ENCODE measurements around the gene BTC. TPM values are rescaled to one million over a fixed set of nuclear protein-coding genes. Genes with fewer than 3 reads are reported as not detected.

BTC gene
- total and polyA plus RNA-seq, 9 of the 15 experiments (the other 6 are each of a cell fraction or from before 2014, with no cell fraction given) = not detected

GRCh38 chr4:74790652-74791051, 3.7 kb downstream of the BTC start (continued):
- TF ChIP-seq RREB1 (CRISPR knock-in tag; IDR thresholded peaks at IDR 0.05) = no peak
- TF ChIP-seq, protein P1, sequence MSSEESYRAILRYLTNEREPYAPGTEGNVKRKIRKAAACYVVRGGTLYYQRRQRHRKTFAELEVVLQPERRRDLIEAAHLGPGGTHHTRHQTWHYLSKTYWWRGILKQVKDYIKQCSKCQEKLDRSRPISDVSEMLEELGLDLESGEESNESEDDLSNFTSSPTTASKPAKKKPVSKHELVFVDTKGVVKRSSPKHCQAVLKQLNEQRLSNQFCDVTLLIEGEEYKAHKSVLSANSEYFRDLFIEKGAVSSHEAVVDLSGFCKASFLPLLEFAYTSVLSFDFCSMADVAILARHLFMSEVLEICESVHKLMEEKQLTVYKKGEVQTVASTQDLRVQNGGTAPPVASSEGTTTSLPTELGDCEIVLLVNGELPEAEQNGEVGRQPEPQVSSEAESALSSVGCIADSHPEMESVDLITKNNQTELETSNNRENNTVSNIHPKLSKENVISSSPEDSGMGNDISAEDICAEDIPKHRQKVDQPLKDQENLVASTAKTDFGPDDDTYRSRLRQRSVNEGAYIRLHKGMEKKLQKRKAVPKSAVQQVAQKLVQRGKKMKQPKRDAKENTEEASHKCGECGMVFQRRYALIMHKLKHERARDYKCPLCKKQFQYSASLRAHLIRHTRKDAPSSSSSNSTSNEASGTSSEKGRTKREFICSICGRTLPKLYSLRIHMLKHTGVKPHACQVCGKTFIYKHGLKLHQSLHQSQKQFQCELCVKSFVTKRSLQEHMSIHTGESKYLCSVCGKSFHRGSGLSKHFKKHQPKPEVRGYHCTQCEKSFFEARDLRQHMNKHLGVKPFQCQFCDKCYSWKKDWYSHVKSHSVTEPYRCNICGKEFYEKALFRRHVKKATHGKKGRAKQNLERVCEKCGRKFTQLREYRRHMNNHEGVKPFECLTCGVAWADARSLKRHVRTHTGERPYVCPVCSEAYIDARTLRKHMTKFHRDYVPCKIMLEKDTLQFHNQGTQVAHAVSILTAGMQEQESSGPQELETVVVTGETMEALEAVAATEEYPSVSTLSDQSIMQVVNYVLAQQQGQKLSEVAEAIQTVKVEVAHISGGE (CRISPR knock-in tag; IDR thresholded peaks at IDR 0.05) = no peak
- TF ChIP-seq ZBTB43 (CRISPR knock-in tag; IDR thresholded peaks at IDR 0.05) = no peak
- no peak for TF ChIP-seq ZNF551 (CRISPR knock-in tag; IDR thresholded peaks at IDR 0.05)
- TF ChIP-seq BRD4 (IDR thresholded peaks at IDR 0.05) = no peak
- TF ChIP-seq ZNF347 (CRISPR knock-in tag; IDR thresholded peaks at IDR 0.05; ENCODE audit: low read depth) = no peak
- no peak for TF ChIP-seq POLR2A (conservative IDR thresholded peaks at IDR 0.05)
- no peak for TF ChIP-seq TARDBP (IDR thresholded peaks at IDR 0.05)
